HEK293 (cell line): ENCODE measurements around the gene BDKRB1.

Source experiments
- CTCF ChIP-seq: fragments of 450-650 bp; formaldehyde crosslinking; IDR thresholded peaks from 2 replicates; pipeline ENCODE4 v1.5.1; 2016; ENCODE audit warnings: missing biosample characterization, missing genetic modification characterization
- HIC1 ChIP-seq: fragments of 450-650 bp; formaldehyde crosslinking; IDR thresholded peaks from 2 replicates; pipeline ENCODE4 v1.5.1; 2016; ENCODE audit warnings: missing biosample characterization, missing genetic modification characterization
- IKZF3 ChIP-seq: fragments of 450-650 bp; IDR thresholded peaks from 2 replicates; pipeline ENCODE4 v1.5.0; 2018; ENCODE audit warnings: missing biosample characterization, mild to moderate bottlenecking, missing genetic modification characterization, moderate library complexity
- SP2 ChIP-seq: fragments of 450-650 bp; formaldehyde crosslinking; IDR thresholded peaks from 2 replicates; pipeline ENCODE4 v1.5.1; 2016; ENCODE audit warnings: missing biosample characterization, missing genetic modification characterization
- TCF7L2 ChIP-seq: IDR thresholded peaks from 2 replicates; pipeline ENCODE4 v1.6.1; 2011; ENCODE audit warnings: low read depth, mild to moderate bottlenecking, inconsistent platforms, low read length, moderate library complexity, borderline replicate concordance
- YY1 ChIP-seq: fragments of 450-650 bp; formaldehyde crosslinking; IDR thresholded peaks from 2 replicates; pipeline ENCODE4 v1.5.1; 2018; ENCODE audit warnings: missing biosample characterization, missing genetic modification characterization
- ZBTB1 ChIP-seq: fragments of 450-650 bp; formaldehyde crosslinking; IDR thresholded peaks from 2 replicates; pipeline ENCODE4 v1.5.1; 2016; ENCODE audit warnings: missing biosample characterization, missing genetic modification characterization
- ZBTB7A ChIP-seq: fragments of 450-650 bp; formaldehyde crosslinking; IDR thresholded peaks from 2 replicates; pipeline ENCODE4 v1.5.1; 2016; ENCODE audit warnings: low read depth, missing biosample characterization, missing genetic modification characterization
- ZNF114 ChIP-seq: fragments of 450-650 bp; formaldehyde crosslinking; IDR thresholded peaks from 2 replicates; pipeline ENCODE4 v1.5.0; 2017; ENCODE audit warnings: missing biosample characterization, missing genetic modification characterization
- ZNF354C ChIP-seq: fragments of 450-650 bp; formaldehyde crosslinking; IDR thresholded peaks from 2 replicates; pipeline ENCODE4 v1.5.1; 2016; ENCODE audit warnings: missing biosample characterization, missing genetic modification characterization, low read depth, borderline replicate concordance
- ZNF394 ChIP-seq: fragments of 450-650 bp; formaldehyde crosslinking; IDR thresholded peaks from 2 replicates; pipeline ENCODE4 v1.5.1; 2016; ENCODE audit warnings: missing biosample characterization, missing genetic modification characterization, mild to moderate bottlenecking, moderate library complexity, borderline replicate concordance
- ZNF48 ChIP-seq: fragments of 450-650 bp; formaldehyde crosslinking; IDR thresholded peaks from 2 replicates; pipeline ENCODE4 v1.5.1; 2016; ENCODE audit warnings: missing biosample characterization, missing genetic modification characterization
- TF ChIP-seq, protein P1 (sequence below): fragments of 450-650 bp; formaldehyde crosslinking; IDR thresholded peaks from 2 replicates; pipeline ENCODE4 v1.5.1; 2017; ENCODE audit warnings: missing biosample characterization, missing genetic modification characterization
- TF ChIP-seq, protein P2 (sequence below): fragments of 450-650 bp; formaldehyde crosslinking; IDR thresholded peaks from 2 replicates; pipeline ENCODE4 v1.5.1; 2016; ENCODE audit warnings: missing biosample characterization, missing genetic modification characterization

DNA sequence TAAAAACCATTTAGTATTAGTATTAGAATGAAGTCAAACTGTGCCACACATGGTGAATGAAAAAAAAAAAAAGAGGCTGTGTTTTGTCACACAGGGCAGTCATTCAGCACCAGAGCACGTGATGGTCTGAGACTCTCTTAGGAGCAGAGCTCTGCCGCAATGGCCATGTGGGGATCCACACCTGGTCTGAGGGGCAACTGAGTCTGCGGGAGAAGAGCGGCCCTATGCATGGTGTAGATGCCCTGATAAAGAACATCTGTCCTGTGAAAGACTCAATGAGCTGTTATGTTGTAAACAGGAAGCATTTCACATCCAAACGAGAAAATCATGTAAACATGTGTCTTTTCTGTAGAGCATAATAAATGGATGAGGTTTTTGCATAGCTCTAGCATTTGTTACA lies 12.2 kb upstream of the BDKRB1 start:
- no peak for TF ChIP-seq CTCF (tag by site-specific recombination)
- TF ChIP-seq ZNF354C (tag by site-specific recombination): no peak
- no peak for TF ChIP-seq ZNF48 (tag by site-specific recombination)
- TF ChIP-seq, protein P1, sequence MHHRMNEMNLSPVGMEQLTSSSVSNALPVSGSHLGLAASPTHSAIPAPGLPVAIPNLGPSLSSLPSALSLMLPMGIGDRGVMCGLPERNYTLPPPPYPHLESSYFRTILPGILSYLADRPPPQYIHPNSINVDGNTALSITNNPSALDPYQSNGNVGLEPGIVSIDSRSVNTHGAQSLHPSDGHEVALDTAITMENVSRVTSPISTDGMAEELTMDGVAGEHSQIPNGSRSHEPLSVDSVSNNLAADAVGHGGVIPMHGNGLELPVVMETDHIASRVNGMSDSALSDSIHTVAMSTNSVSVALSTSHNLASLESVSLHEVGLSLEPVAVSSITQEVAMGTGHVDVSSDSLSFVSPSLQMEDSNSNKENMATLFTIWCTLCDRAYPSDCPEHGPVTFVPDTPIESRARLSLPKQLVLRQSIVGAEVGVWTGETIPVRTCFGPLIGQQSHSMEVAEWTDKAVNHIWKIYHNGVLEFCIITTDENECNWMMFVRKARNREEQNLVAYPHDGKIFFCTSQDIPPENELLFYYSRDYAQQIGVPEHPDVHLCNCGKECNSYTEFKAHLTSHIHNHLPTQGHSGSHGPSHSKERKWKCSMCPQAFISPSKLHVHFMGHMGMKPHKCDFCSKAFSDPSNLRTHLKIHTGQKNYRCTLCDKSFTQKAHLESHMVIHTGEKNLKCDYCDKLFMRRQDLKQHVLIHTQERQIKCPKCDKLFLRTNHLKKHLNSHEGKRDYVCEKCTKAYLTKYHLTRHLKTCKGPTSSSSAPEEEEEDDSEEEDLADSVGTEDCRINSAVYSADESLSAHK (tag by site-specific recombination): no peak
- no peak for TF ChIP-seq SP2 (tag by site-specific recombination)
- no peak for TF ChIP-seq TCF7L2
- TF ChIP-seq, protein P2, sequence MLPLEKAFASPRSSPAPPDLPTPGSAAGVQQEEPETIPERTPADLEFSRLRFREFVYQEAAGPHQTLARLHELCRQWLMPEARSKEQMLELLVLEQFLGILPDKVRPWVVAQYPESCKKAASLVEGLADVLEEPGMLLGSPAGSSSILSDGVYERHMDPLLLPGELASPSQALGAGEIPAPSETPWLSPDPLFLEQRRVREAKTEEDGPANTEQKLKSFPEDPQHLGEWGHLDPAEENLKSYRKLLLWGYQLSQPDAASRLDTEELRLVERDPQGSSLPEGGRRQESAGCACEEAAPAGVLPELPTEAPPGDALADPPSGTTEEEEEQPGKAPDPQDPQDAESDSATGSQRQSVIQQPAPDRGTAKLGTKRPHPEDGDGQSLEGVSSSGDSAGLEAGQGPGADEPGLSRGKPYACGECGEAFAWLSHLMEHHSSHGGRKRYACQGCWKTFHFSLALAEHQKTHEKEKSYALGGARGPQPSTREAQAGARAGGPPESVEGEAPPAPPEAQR (tag by site-specific recombination): no peak
- no peak for TF ChIP-seq ZBTB7A
- no peak for TF ChIP-seq IKZF3 (tag by site-specific recombination)
- no peak for TF ChIP-seq ZBTB1 (tag by site-specific recombination)
- no peak for TF ChIP-seq YY1
- no peak for TF ChIP-seq ZNF394 (tag by site-specific recombination)
- no peak for TF ChIP-seq HIC1 (tag by site-specific recombination)
- TF ChIP-seq ZNF114 (tag by site-specific recombination): no peak
